ENCODE results near the gene RALGAPA1.

Gene RALGAPA1

GRCh38 chr14:35533357-35534207, 275.5 kb downstream of the RALGAPA1 start, which contains the start of gene INSM2:
Gene INSM2, plus strand, starts transcription at chr14:35534164. Its CDS starts 89 bp downstream, at chr14:35534253.
- peak; percentile 39 to 46 for DNase-seq

- DNase-seq = no peak
These were observed 276.2 kb downstream of the RALGAPA1 start for GRCh38 chr14:35532783-35533356.

GRCh38 chr14:35531960-35532747, 276.9 kb downstream of the RALGAPA1 start:
- no peak for DNase-seq

GRCh38 chr14:35526962-35527361, 282.1 kb downstream of the RALGAPA1 start:
- no peak for DNase-seq

GRCh38 chr14:35525695-35526094, 283.4 kb downstream of the RALGAPA1 start:
- DNase-seq = no peak

GRCh38 chr14:35519986-35520385, 289.1 kb downstream of the RALGAPA1 start:
- DNase-seq = no peak

- DNase-seq = no peak
These were observed 293.2 kb downstream of the RALGAPA1 start for GRCh38 chr14:35515916-35516315.

- DNase-seq = no peak
These were observed 296.3 kb downstream of the RALGAPA1 start for GRCh38 chr14:35512765-35513164.

GRCh38 chr14:35509846-35510245, 299.2 kb downstream of the RALGAPA1 start:
- DNase-seq = no peak

- DNase-seq = no peak
These were observed 302.2 kb downstream of the RALGAPA1 start for GRCh38 chr14:35506927-35507326.

GRCh38 chr14:35506461-35506860, 302.6 kb downstream of the RALGAPA1 start:
- no peak for DNase-seq

- DNase-seq = no peak
These were observed 304.8 kb downstream of the RALGAPA1 start for GRCh38 chr14:35504260-35504659.

GRCh38 chr14:35503646-35504045, 305.4 kb downstream of the RALGAPA1 start:
- DNase-seq = no peak

GRCh38 chr14:35499180-35499579, 309.9 kb downstream of the RALGAPA1 start:
- no peak for DNase-seq

- no peak for DNase-seq
These were observed 313.8 kb downstream of the RALGAPA1 start for GRCh38 chr14:35495278-35495677.

- no peak for DNase-seq
These were observed 316.5 kb downstream of the RALGAPA1 start for GRCh38 chr14:35492569-35493014.
